SW480 (cell line): Measurements from ENCODE around the gene CRB2.
"Not testable (repeated sequence)": the region's sequence is repeated elsewhere in the genome, so short reads cannot be mapped to it uniquely, and the experiment has no call there.

Experiments
- DNase-seq: peaks from one replicate; pipeline ENCODE4 v3.0.0-alpha.2; 2016; ENCODE audit warnings: low spot score

Gene CRB2

GRCh38 chr9:123380852-123381705 lies 25.1 kb downstream of the CRB2 start:
- DNase-seq, result no peak

- DNase-seq, result no peak
These were observed 26.9 kb downstream of the CRB2 start for GRCh38 chr9:123382653-123383511.

- DNase-seq, result no peak
These were observed 27.6 kb downstream of the CRB2 start for GRCh38 chr9:123383512-123384170.

GRCh38 chr9:123387686-123388085 lies 31.7 kb downstream of the CRB2 start:
- no peak for DNase-seq

- DNase-seq, result no peak
These were observed 33.1 kb downstream of the CRB2 start for GRCh38 chr9:123389070-123389469.

- no peak for DNase-seq
These were observed 33.7 kb downstream of the CRB2 start for GRCh38 chr9:123389698-123390097.

GRCh38 chr9:123390337-123391135 lies 34.5 kb downstream of the CRB2 start:
- no peak for DNase-seq

GRCh38 chr9:123391233-123391632 lies 35.2 kb downstream of the CRB2 start:
- DNase-seq, result no peak

- DNase-seq, result no peak
These were observed 35.9 kb downstream of the CRB2 start for GRCh38 chr9:123391946-123392345.

- no peak for DNase-seq
These were observed 36.8 kb downstream of the CRB2 start for GRCh38 chr9:123392802-123393201.

- no peak for DNase-seq
These were observed 38.6 kb downstream of the CRB2 start for GRCh38 chr9:123394291-123395235.

GRCh38 chr9:123395276-123395688 lies 39.3 kb downstream of the CRB2 start:
- DNase-seq, result no peak

- no peak for DNase-seq
These were observed 39.9 kb downstream of the CRB2 start for GRCh38 chr9:123395689-123396511.

GRCh38 chr9:123397975-123398374 lies 42.0 kb downstream of the CRB2 start:
- no peak for DNase-seq

- DNase-seq, result not testable (repeated sequence)
These were observed 42.9 kb downstream of the CRB2 start for GRCh38 chr9:123398938-123399337.

GRCh38 chr9:123399803-123400378 lies 43.9 kb downstream of the CRB2 start:
- no peak for DNase-seq

- no peak for DNase-seq
These were observed 45.0 kb downstream of the CRB2 start for GRCh38 chr9:123400926-123401503.

GRCh38 chr9:123401879-123402513 lies 46.0 kb downstream of the CRB2 start:
- DNase-seq, result peak; percentile 51
